PC-3 (cell line): ENCODE data around the gene SEPTIN2. TPM values are rescaled to one million over a fixed set of nuclear protein-coding genes. Genes with fewer than 3 reads are reported as not detected.
"Not testable (repeated sequence)": the region's sequence is repeated elsewhere in the genome, so short reads cannot be mapped to it uniquely, and the experiment has no call there.

Experiments
- ATAC-seq: fragments of 200-7000 bp; cut with Tn5 transposase; 2 replicates; pipeline ENCODE4 v1.9.1; 2020; ENCODE audit warnings: mild to moderate bottlenecking, moderate library complexity
- BruUV-seq: library from RNA; stranded (reverse); fragments of 400-500 nt; replicated peaks from 2 replicates; lab custom pipeline; 2021; lab: Mats Ljungman, UMichigan
- CTCF ChIA-PET: fragments of 300-600 bp; sonication (Branson Sonifier 250); formaldehyde crosslinking; loops from one replicate; lab custom pipeline; 2022; ENCODE audit warnings: antibody characterized with exemption; lab: Charles Lee
- POLR2A ChIA-PET: fragments of 300-600 bp; sonication (Branson Sonifier 250); formaldehyde crosslinking; loops from one replicate; lab custom pipeline; 2022; ENCODE audit warnings: antibody characterized with exemption; ENCODE audit not compliant: unreplicated experiment; lab: Charles Lee
- DNase-seq: peaks from one replicate; pipeline ENCODE4 v3.0.0-alpha.2; 2015
- H2AFZ ChIP-seq: fragments of 300-600 bp; sonication (generic); 2 replicates; pipeline ENCODE4 v1.6.0; 2016; ENCODE audit warnings: antibody characterized with exemption, low read length
- H3F3A ChIP-seq: fragments of 300-600 bp; sonication (generic); one replicate; pipeline ENCODE4 v1.6.0; 2017; ENCODE audit warnings: antibody characterized with exemption, low read length, control low read depth, mild to moderate bottlenecking; ENCODE audit not compliant: unreplicated experiment
- H3K27ac ChIP-seq: fragments of 300-600 bp; sonication (generic); 2 replicates; pipeline ENCODE4 v1.5.1; 2016; ENCODE audit warnings: mild to moderate bottlenecking, low read length
- H3K27me3 ChIP-seq: fragments of 300-600 bp; sonication (generic); 2 replicates; pipeline ENCODE4 v1.6.1; 2016; ENCODE audit warnings: low read length, mixed read lengths
- H3K36me3 ChIP-seq: fragments of 300-600 bp; sonication (generic); 2 replicates; pipeline ENCODE4 v1.6.1; 2016; ENCODE audit warnings: low read depth, mixed run types, low read length, mixed read lengths
- H3K4me1 ChIP-seq: fragments of 300-600 bp; sonication (generic); 2 replicates; pipeline ENCODE4 v1.5.1; 2016; ENCODE audit warnings: low read length; ENCODE audit not compliant: insufficient read depth
- H3K4me2 ChIP-seq: fragments of 300-600 bp; sonication (generic); 2 replicates; pipeline ENCODE4 v1.6.0; 2016; ENCODE audit warnings: low read length
- H3K4me3 ChIP-seq: fragments of 300-600 bp; sonication (generic); 2 replicates; pipeline ENCODE4 v1.5.1; 2016; ENCODE audit warnings: mild to moderate bottlenecking, low read length, mixed read lengths
- H3K79me2 ChIP-seq: fragments of 300-600 bp; sonication (generic); 2 replicates; pipeline ENCODE4 v1.6.1; 2017; ENCODE audit warnings: low read length, mixed read lengths
- H3K9ac ChIP-seq: fragments of 300-600 bp; sonication (generic); 2 replicates; pipeline ENCODE4 v1.6.0; 2016; ENCODE audit warnings: mild to moderate bottlenecking, low read length
- H3K9me2 ChIP-seq: fragments of 300-600 bp; sonication (generic); replicated peaks from 2 replicates; pipeline ENCODE4 v1.6.1; 2016; ENCODE audit warnings: mixed run types, low read length, mixed read lengths
- H3K9me3 ChIP-seq: fragments of 300-600 bp; sonication (generic); 2 replicates; pipeline ENCODE4 v1.6.1; 2016; ENCODE audit warnings: low read length, mixed read lengths
- H4K20me1 ChIP-seq: fragments of 300-600 bp; sonication (generic); 2 replicates; pipeline ENCODE4 v1.6.1; 2016; ENCODE audit warnings: low read length, mixed read lengths
- CTCF ChIP-seq: fragments of 300-600 bp; sonication (generic); conservative IDR thresholded peaks from 2 replicates; pipeline ENCODE4 v1.5.1; 2017; ENCODE audit warnings: antibody characterized with exemption, low read depth, mild to moderate bottlenecking, low read length
- EZH2 ChIP-seq: fragments of 300-600 bp; sonication (generic); IDR thresholded peaks from one replicate; pipeline ENCODE4 v1.6.1; 2017; ENCODE audit warnings: antibody characterized with exemption, mild to moderate bottlenecking, low read length; ENCODE audit not compliant: unreplicated experiment
- EZH2phosphoT487 ChIP-seq: fragments of 300-600 bp; sonication (generic); IDR thresholded peaks from 2 replicates; pipeline ENCODE4 v1.6.1; 2018; ENCODE audit warnings: mild to moderate bottlenecking, antibody characterized with exemption, low read length, borderline replicate concordance
- intact Hi-C: fragments of 100-400 bp; cut with micrococcal nuclease; formaldehyde crosslinking; loops from 2 replicates; pipeline ENCODE4 v1.9.0; 2023
- total RNA-seq: library from RNA; depleted of rRNA; stranded (reverse); fragments of >200 nt; gene quantifications from 2 replicates; pipeline ENCODE4 v1.2.3, GENCODE V29; 2014

Gene SEPTIN2
- total RNA-seq, 1 experiment from 2014 or later, result 185 TPM

GRCh38 chr2:241379481-241380480 lies 64.1 kb downstream of the SEPTIN2 start:
- no peaks in the 10 kb centered on the region for H4K20me1 ChIP-seq
- no peaks in the 10 kb centered on the region for H3K9me3 ChIP-seq
- H3K9me2 ChIP-seq, result no peaks in the 10 kb centered on the region
- H3K27ac ChIP-seq, result no peak overlapping the region
- TF ChIP-seq EZH2 (no peak), EZH2phosphoT487 (no peak), CTCF (no peak)
- ChIA-PET CTCF (no interaction called here), POLR2A (no interaction called here)
- no peak overlapping the region for H3K9ac ChIP-seq
- no peak for DNase-seq
- H3K4me3 ChIP-seq, result no peak overlapping the region
- no peak for ATAC-seq
- no peaks in the 10 kb centered on the region for H3K27me3 ChIP-seq
- H2AFZ ChIP-seq, result no peak overlapping the region
- intact Hi-C loops, result no loop called here
- H3K79me2 ChIP-seq, result peaks cover 33% of the 10 kb centered on the region
- BruUV-seq, result no TSS peak
- H3F3A ChIP-seq, result no peaks in the 10 kb centered on the region
- H3K36me3 ChIP-seq, result peaks cover 18% of the 10 kb centered on the region
- H3K4me1 ChIP-seq, result peaks cover 12% of the 10 kb centered on the region
- H3K4me2 ChIP-seq, result no peak overlapping the region

GRCh38 chr2:241381872-241382271 lies 66.1 kb downstream of the SEPTIN2 start:
- Histone ChIP-seq H3K4me3 (no peak overlapping the region), H3K9me3 (no peaks in the 10 kb centered on the region), H3K9ac (no peak overlapping the region), H3F3A (no peaks in the 10 kb centered on the region), H3K9me2 (no peaks in the 10 kb centered on the region), H3K79me2 (peaks cover 22% of the 10 kb centered on the region), H3K4me1 (no peaks in the 10 kb centered on the region), H3K27ac (no peak overlapping the region), H3K36me3 (peaks cover 5% of the 10 kb centered on the region; the same call in 1 of the 2 replicates), H4K20me1 (no peaks in the 10 kb centered on the region), H3K4me2 (no peak overlapping the region), H2AFZ (no peak overlapping the region), H3K27me3 (no peaks in the 10 kb centered on the region)
- TF ChIP-seq EZH2 (no peak), CTCF (no peak), EZH2phosphoT487 (no peak)
- BruUV-seq, result no TSS peak
- POLR2A ChIA-PET, result no interaction called here
- CTCF ChIA-PET, result no interaction called here
- intact Hi-C loops, result no loop called here
- ATAC-seq, result no peak
- no peak for DNase-seq

- intact Hi-C loops, H3K27me3 ChIP-seq, DNase-seq, H3K9ac ChIP-seq, H2AFZ ChIP-seq, H3K79me2 ChIP-seq, H3K9me3 ChIP-seq, H3K4me3 ChIP-seq, POLR2A ChIA-PET, BruUV-seq, H4K20me1 ChIP-seq, H3K9me2 ChIP-seq, H3K36me3 ChIP-seq, H3K4me2 ChIP-seq, H3F3A ChIP-seq, H3K27ac ChIP-seq, H3K4me1 ChIP-seq, ATAC-seq: not testable (repeated sequence)
- CTCF ChIA-PET, result interaction anchor here (0.7 kb wide), 1 partner anchor 69 kb away, joined by 3 read pairs; no protein-coding TSS in a partner anchor
Measured at GRCh38 chr2:241385450-241385849, 69.7 kb downstream of the SEPTIN2 start.
